Ectodermal cell (in vitro differentiated cells): ENCODE data around the gene COL19A1.
A peak's percentile ranks its signal among the peaks of the same experiment; 100 is the strongest.

Experiments
- H3K27ac ChIP-seq: 2 replicates; pipeline ENCODE4 v1.7.0; 2013; ENCODE audit warnings: mild to moderate bottlenecking, low read depth, low read length; ENCODE audit not compliant: insufficient read depth, poor library complexity, severe bottlenecking
- H3K27me3 ChIP-seq: 2 replicates; pipeline ENCODE4 v1.7.0; 2013; ENCODE audit warnings: mild to moderate bottlenecking, low read length; ENCODE audit not compliant: insufficient read depth, control insufficient read depth, poor library complexity, severe bottlenecking
- H3K36me3 ChIP-seq: one replicate; pipeline ENCODE4 v1.7.0; 2013; ENCODE audit warnings: low read length; ENCODE audit not compliant: control insufficient read depth, insufficient read depth
- H3K4me1 ChIP-seq: one replicate; pipeline ENCODE4 v1.7.0; 2013; ENCODE audit warnings: low read length; ENCODE audit not compliant: control insufficient read depth, insufficient read depth
- H3K4me3 ChIP-seq: 2 replicates; pipeline ENCODE4 v1.7.0; 2013; ENCODE audit warnings: low read depth, low read length, control low read depth; ENCODE audit not compliant: insufficient read depth
- H3K9me3 ChIP-seq: 2 replicates; pipeline ENCODE4 v1.7.0; 2013; ENCODE audit warnings: mild to moderate bottlenecking, low read length, moderate library complexity; ENCODE audit not compliant: control insufficient read depth
- WGBS, 2 experiments: methylation state at CpG; one replicate each; pipeline ENCODE4 v1.1.7; 2013; ENCODE audit warnings: missing lambda C conversion rate in 2 of 2; 5-methylcytosine and 5-hydroxymethylcytosine counted together

Gene COL19A1

GRCh38 chr6:69863766-69864165 lies 2.6 kb upstream of the COL19A1 start:
- WGBS, 2 experiments, result 94 to 97% methylated on average over 2 of the region's 2 CpGs
- Histone ChIP-seq H3K4me1 (no peaks in the 10 kb centered on the region), H3K4me3 (no peak overlapping the region), H3K9me3 (no peaks in the 10 kb centered on the region), H3K27ac (no peak overlapping the region), H3K36me3 (no peaks in the 10 kb centered on the region), H3K27me3 (peaks cover 38% of the 10 kb centered on the region)

- Histone ChIP-seq H3K27ac (no peak overlapping the region), H3K4me1 (no peaks in the 10 kb centered on the region), H3K27me3 (peaks cover 40% of the 10 kb centered on the region), H3K4me3 (no peak overlapping the region), H3K9me3 (no peaks in the 10 kb centered on the region), H3K36me3 (no peaks in the 10 kb centered on the region)
- 85 to 93% methylated on average over 2 of the region's 2 CpGs for WGBS, 2 experiments
These were observed 1.2 kb upstream of the COL19A1 start for GRCh38 chr6:69865126-69865525.

DNA sequence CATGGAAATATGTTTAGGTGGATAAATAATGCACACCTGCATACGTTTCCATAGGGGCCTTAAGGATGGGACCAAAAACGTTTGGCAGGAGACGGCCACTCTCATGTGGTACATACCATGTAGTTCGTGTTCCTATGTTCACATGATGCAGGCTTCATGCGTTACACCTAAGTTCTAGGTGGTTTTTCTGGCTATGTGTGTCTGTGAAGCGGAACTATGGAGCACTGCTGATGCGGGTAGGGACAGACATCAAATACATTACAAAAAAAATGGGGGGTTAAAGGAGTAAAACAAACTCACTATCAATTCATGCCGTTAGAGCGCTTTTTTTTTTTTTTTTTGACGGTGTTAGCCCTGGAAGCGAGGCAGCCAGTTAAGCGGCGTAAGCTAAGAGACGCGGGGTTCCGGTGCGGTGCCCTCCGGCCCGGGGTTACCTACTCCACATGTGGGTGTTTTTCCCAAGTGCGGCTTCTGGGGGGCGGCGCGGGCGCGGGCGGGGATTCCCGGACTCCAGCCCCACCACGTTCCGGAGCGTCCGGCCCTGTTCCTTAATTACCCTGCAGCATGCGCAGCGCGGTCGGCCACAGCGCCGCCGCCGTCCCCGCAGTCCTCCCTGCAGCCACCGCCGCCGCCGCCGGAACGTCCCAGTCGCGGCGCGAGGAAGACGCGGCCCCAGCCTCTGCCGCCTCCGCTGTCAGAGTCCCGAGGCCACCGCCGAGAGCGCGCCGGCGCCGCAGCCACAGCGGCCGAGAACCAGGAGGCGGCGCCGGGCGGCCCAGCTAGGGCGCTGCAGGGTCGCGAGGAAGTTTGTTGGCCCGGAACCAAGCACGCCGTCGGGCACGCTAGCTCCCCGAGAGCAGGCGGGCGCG lies 648 bp downstream of the COL19A1 start:
- no peak overlapping the region for H3K27ac ChIP-seq
- no peaks in the 10 kb centered on the region for H3K9me3 ChIP-seq
- no peaks in the 10 kb centered on the region for H3K4me1 ChIP-seq
- H3K36me3 ChIP-seq, result no peaks in the 10 kb centered on the region
- 1% methylated on average over 80 of the region's 80 CpGs for WGBS, 2 experiments
- H3K4me3 ChIP-seq, result peak overlapping the region; percentile 48
- peaks cover 40% of the 10 kb centered on the region for H3K27me3 ChIP-seq

- WGBS, 2 experiments, result 8 to 16% methylated on average over 9 to 11 of the region's 11 CpGs
- Histone ChIP-seq H3K27me3 (peaks cover 40% of the 10 kb centered on the region), H3K4me3 (peak overlapping the region; percentile 48), H3K27ac (no peak overlapping the region), H3K9me3 (no peaks in the 10 kb centered on the region), H3K4me1 (no peaks in the 10 kb centered on the region), H3K36me3 (no peaks in the 10 kb centered on the region)
These were observed 1.3 kb downstream of the COL19A1 start for GRCh38 chr6:69867639-69867976.

DNA sequence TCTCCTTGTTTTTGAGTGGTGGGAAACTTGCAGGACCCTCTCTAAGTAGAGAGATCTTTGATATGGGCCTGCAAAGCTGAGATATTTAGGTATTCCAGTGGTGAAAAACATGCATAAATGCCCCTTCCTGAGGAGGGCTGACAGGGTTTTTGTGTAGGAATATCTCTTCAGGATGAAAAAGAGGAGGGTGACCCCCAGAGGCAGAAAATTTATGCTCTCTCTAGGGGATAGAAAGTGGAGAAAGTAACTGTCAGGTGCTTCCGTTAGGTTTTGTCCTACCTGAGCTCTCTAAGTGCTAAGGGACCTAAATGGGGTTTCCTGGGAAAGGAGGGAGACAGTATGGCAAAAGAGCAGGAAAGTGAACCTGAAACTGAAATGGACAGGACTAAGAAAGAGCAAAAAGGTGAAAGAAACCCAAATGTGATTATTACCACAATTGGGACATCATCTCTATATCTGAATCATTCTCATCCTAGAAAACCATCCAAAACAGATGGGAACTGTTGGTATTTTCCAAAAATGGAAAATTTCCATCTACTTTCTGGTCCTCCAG lies 2.0 kb downstream of the COL19A1 start:
- no peaks in the 10 kb centered on the region for H3K9me3 ChIP-seq
- H3K36me3 ChIP-seq, result no peaks in the 10 kb centered on the region
- no peak overlapping the region for H3K27ac ChIP-seq
- H3K4me3 ChIP-seq, result no peak overlapping the region
- H3K4me1 ChIP-seq, result no peaks in the 10 kb centered on the region
- peaks cover 40% of the 10 kb centered on the region for H3K27me3 ChIP-seq
- 70 to 77% methylated on average over 1 of the region's 1 CpG for WGBS, 2 experiments

GRCh38 chr6:69868961-69869360 lies 2.6 kb downstream of the COL19A1 start:
- Histone ChIP-seq H3K36me3 (no peaks in the 10 kb centered on the region), H3K27ac (no peak overlapping the region), H3K4me3 (no peak overlapping the region), H3K27me3 (peaks cover 40% of the 10 kb centered on the region), H3K4me1 (no peaks in the 10 kb centered on the region), H3K9me3 (no peaks in the 10 kb centered on the region)
- 90 to 91% methylated on average over 1 of the region's 1 CpG for WGBS, 2 experiments

GRCh38 chr6:69871107-69871506 lies 4.8 kb downstream of the COL19A1 start:
- H3K27me3 ChIP-seq, result peaks cover 28% of the 10 kb centered on the region
- H3K9me3 ChIP-seq, result no peaks in the 10 kb centered on the region
- H3K4me3 ChIP-seq, result no peak overlapping the region
- no peaks in the 10 kb centered on the region for H3K4me1 ChIP-seq
- 89% methylated on average over 2 of the region's 2 CpGs; no CpG with 5 or more reads in 1 of the 2 experiments for WGBS, 2 experiments
- no peaks in the 10 kb centered on the region for H3K36me3 ChIP-seq
- no peak overlapping the region for H3K27ac ChIP-seq

- no peaks in the 10 kb centered on the region for H3K36me3 ChIP-seq
- H3K4me1 ChIP-seq, result no peaks in the 10 kb centered on the region
- H3K27ac ChIP-seq, result no peak overlapping the region
- 94 to 97% methylated on average over 2 of the region's 2 CpGs for WGBS, 2 experiments
- H3K9me3 ChIP-seq, result no peaks in the 10 kb centered on the region
- no peak overlapping the region for H3K4me3 ChIP-seq
- H3K27me3 ChIP-seq, result peaks cover 7% of the 10 kb centered on the region
These were observed 6.9 kb downstream of the COL19A1 start for GRCh38 chr6:69873291-69873690.

GRCh38 chr6:69875715-69876114 lies 9.4 kb downstream of the COL19A1 start:
- no peaks in the 10 kb centered on the region for H3K9me3 ChIP-seq
- 92 to 93% methylated on average over 3 of the region's 3 CpGs for WGBS, 2 experiments
- H3K4me1 ChIP-seq, result no peaks in the 10 kb centered on the region
- no peak overlapping the region for H3K4me3 ChIP-seq
- no peaks in the 10 kb centered on the region for H3K36me3 ChIP-seq
- no peaks in the 10 kb centered on the region for H3K27me3 ChIP-seq
- no peak overlapping the region for H3K27ac ChIP-seq

DNA sequence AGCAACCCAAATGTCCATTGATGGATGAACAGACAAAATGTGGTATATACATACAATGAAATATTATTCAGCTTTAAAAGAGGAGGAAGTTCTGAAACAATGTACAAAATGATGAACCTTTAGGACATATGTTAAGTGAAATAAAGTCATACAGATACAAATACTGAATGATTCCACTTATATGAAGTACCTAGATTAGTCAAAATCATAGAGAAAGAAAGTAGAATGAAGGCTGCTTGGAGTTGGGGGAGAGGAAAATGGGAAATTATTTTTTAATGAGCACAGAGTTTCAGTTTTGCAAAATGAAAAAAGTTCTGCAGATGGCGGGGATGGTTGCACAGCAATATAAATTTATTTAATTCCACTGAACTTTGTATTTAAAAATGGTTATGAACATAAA lies 12.4 kb downstream of the COL19A1 start:
- H3K4me3 ChIP-seq, result no peak overlapping the region
- H3K9me3 ChIP-seq, result no peaks in the 10 kb centered on the region
- H3K27me3 ChIP-seq, result no peaks in the 10 kb centered on the region
- no peak overlapping the region for H3K27ac ChIP-seq
- H3K4me1 ChIP-seq, result no peaks in the 10 kb centered on the region
- 100% methylated on average over 1 of the region's 1 CpG; no CpG with 5 or more reads in 1 of the 2 experiments for WGBS, 2 experiments
- no peaks in the 10 kb centered on the region for H3K36me3 ChIP-seq
